Panc1 (cell line): ENCODE data around the gene ZBTB46. TPM values are rescaled to one million over a fixed set of nuclear protein-coding genes. Genes with fewer than 3 reads are reported as not detected.

ENCODE experiments used
- ATAC-seq: fragments of 200-7000 bp; cut with Tn5 transposase; 2 replicates; pipeline ENCODE4 v1.9.1; 2020; ENCODE audit warnings: mild to moderate bottlenecking, moderate library complexity
- BruUV-seq: library from RNA; stranded (reverse); fragments of 400-500 nt; replicated peaks from 2 replicates; lab custom pipeline; 2021; lab: Mats Ljungman, UMichigan
- CTCF ChIA-PET: fragments of 300-600 bp; sonication (Branson Sonifier 250); formaldehyde crosslinking; loops from one replicate; lab custom pipeline; 2022; ENCODE audit warnings: antibody characterized with exemption; lab: Charles Lee
- POLR2A ChIA-PET: fragments of 300-600 bp; sonication (Branson Sonifier 250); formaldehyde crosslinking; loops from one replicate; lab custom pipeline; 2022; ENCODE audit warnings: antibody characterized with exemption; lab: Charles Lee
- DNase-seq: peaks from one replicate; pipeline ENCODE4 v3.0.0-alpha.2; 2010; ENCODE audit warnings: low read depth, low spot score
- H3K27ac ChIP-seq: 2 replicates; pipeline ENCODE4 v1.5.1; 2011; ENCODE audit warnings: mild to moderate bottlenecking, low read length, inconsistent platforms
- H3K27me3 ChIP-seq: fragments of 200-500 bp; sonication (Bioruptor generic); 2 replicates; pipeline ENCODE4 v1.6.0; 2014; ENCODE audit warnings: low read length, inconsistent platforms; ENCODE audit not compliant: control insufficient read depth, insufficient read depth
- H3K36me3 ChIP-seq: fragments of 200-500 bp; sonication (Bioruptor generic); 2 replicates; pipeline ENCODE4 v1.5.1; 2014; ENCODE audit warnings: inconsistent platforms, mild to moderate bottlenecking, low read length, moderate library complexity; ENCODE audit not compliant: control insufficient read depth, insufficient read depth
- H3K4me1 ChIP-seq: 2 replicates; pipeline ENCODE4 v1.5.1; 2011; ENCODE audit warnings: inconsistent platforms, mild to moderate bottlenecking, low read length, moderate library complexity; ENCODE audit not compliant: control insufficient read depth, insufficient read depth
- H3K4me3 ChIP-seq, 2 experiments: 2 replicates each; pipeline ENCODE4 v1.5.1; 2011 to 2012; ENCODE audit warnings: low read depth in 2 of 2, low read length in 2 of 2, mild to moderate bottlenecking in 2 of 2, inconsistent platforms in 1 of 2, moderate library complexity in 1 of 2
- H3K9me3 ChIP-seq: fragments of 200-500 bp; sonication (Bioruptor generic); 2 replicates; pipeline ENCODE4 v1.5.1; 2014; ENCODE audit warnings: low read depth, mild to moderate bottlenecking, inconsistent platforms, low read length, moderate library complexity; ENCODE audit not compliant: control insufficient read depth, insufficient read depth
- CTCF ChIP-seq: fragments of 450-650 bp; IDR thresholded peaks from 2 replicates; pipeline ENCODE4 v1.5.1; 2017; ENCODE audit warnings: mild to moderate bottlenecking
- POLR2AphosphoS5 ChIP-seq: IDR thresholded peaks from 2 replicates; pipeline ENCODE4 v1.6.1; 2012; ENCODE audit warnings: mild to moderate bottlenecking, low read depth, low read length, moderate library complexity
- REST ChIP-seq, 2 experiments: IDR thresholded peaks; 2 replicates each; pipeline ENCODE4 v1.6.1; 2011 to 2012; ENCODE audit warnings: low read depth in 2 of 2, control low read depth in 1 of 2, low read length in 1 of 2, mild to moderate bottlenecking in 1 of 2, moderate library complexity in 1 of 2; ENCODE audit not compliant: insufficient read depth in 1 of 2
- SIN3A ChIP-seq: IDR thresholded peaks from 2 replicates; pipeline ENCODE4 v1.6.1; 2012; ENCODE audit warnings: low read depth, mild to moderate bottlenecking, low read length, moderate library complexity, borderline replicate concordance; ENCODE audit not compliant: insufficient read depth
- TCF7L2 ChIP-seq: IDR thresholded peaks from 2 replicates; pipeline ENCODE4 v1.6.1; 2011; ENCODE audit warnings: mild to moderate bottlenecking, low read depth, low read length, inconsistent platforms
- in situ Hi-C: cut with HindIII; loops from 2 replicates; pipeline ENCODE4 v1.10.0; 2016; ENCODE audit warnings: low sequenced_read_pairs, low pct_unique_long_range_greater_than_20kb
- intact Hi-C: fragments of 100-400 bp; cut with micrococcal nuclease; formaldehyde crosslinking; loops from one replicate; pipeline ENCODE4 v1.10.0; 2022; ENCODE audit not compliant: unreplicated experiment
- total RNA-seq: library from RNA; stranded (reverse); gene quantifications from one replicate; pipeline ENCODE4 v1.2.1, GENCODE V29; 2021; ENCODE audit not compliant: unreplicated experiment

ZBTB46 gene
- total RNA-seq, 1 experiment from 2014 or later = 15.2 TPM

GRCh38 chr20:63814891-63815614 is 16.0 kb downstream of the ZBTB46 start:
- CTCF ChIA-PET = no interaction called here

DNA sequence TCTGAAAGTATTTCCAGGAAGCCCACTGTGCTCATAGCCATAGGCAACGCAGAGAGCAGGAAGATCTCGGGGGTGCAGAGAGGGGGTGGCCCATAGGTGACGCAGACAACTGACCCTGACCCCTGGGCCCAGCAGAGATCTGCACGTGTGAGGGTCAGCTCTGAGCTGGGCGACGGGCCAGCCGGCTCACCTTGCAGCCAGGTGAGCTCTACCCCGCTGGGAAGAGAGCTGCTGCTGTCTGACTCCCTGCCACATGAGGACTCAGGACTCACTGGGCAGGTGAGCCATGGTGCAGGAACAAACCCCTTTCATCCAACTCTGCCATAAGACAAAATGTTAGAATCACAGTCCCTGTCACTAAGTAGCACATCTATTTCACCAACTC is 19.6 kb downstream of the ZBTB46 start:
- intact Hi-C loops = no loop called here
- no peaks in the 10 kb centered on the region for H3K27me3 ChIP-seq
- H3K9me3 ChIP-seq = no peaks in the 10 kb centered on the region
- no peak overlapping the region for H3K27ac ChIP-seq
- H3K4me3 ChIP-seq = no peak overlapping the region
- no TSS peak for BruUV-seq
- DNase-seq = no peak
- in situ Hi-C loops = no loop called here
- POLR2A ChIA-PET = no interaction called here
- no peaks in the 10 kb centered on the region for H3K4me1 ChIP-seq
- no peaks in the 10 kb centered on the region for H3K36me3 ChIP-seq
- CTCF ChIA-PET = no interaction called here
- no peak for ATAC-seq
- TF ChIP-seq REST (IDR thresholded peaks at IDR 0.05; ENCODE audit: insufficient read depth in 1 of 2, low read depth in 2 of 2, low read length in 1 of 2) (no peak), TCF7L2 (no peak), SIN3A (no peak), POLR2AphosphoS5 (no peak), CTCF (no peak)

More at GRCh38 chr20:63814891-63815614, 16.0 kb downstream of the ZBTB46 start:
- in situ Hi-C loops (no loop called here), intact Hi-C loops (no loop called here)
- H3K27ac ChIP-seq = no peak overlapping the region
- no peaks in the 10 kb centered on the region for H3K9me3 ChIP-seq
- TF ChIP-seq POLR2AphosphoS5 (no peak), CTCF (no peak), REST (IDR thresholded peaks at IDR 0.05; ENCODE audit: insufficient read depth in 1 of 2, low read depth in 2 of 2, low read length in 1 of 2) (no peak), TCF7L2 (no peak), SIN3A (no peak)
- H3K27me3 ChIP-seq = no peaks in the 10 kb centered on the region
- POLR2A ChIA-PET = no interaction called here
- DNase-seq (no peak), ATAC-seq (no peak)
- no peaks in the 10 kb centered on the region for H3K36me3 ChIP-seq
- H3K4me3 ChIP-seq = no peak overlapping the region
- H3K4me1 ChIP-seq = peaks cover 5% of the 10 kb centered on the region; the same call in 1 of the 2 replicates
- no TSS peak for BruUV-seq
